Activated T-helper 17 cell treated with anti-CD3 and anti-CD28 coated beads, Interleukin-2, amount 50 U/mL, for 72 hours (primary cell): ENCODE results near the gene USP34. TPM values are rescaled to one million over a fixed set of nuclear protein-coding genes. Genes with fewer than 3 reads are reported as not detected.
"Not testable (repeated sequence)": the region's sequence is repeated elsewhere in the genome, so short reads cannot be mapped to it uniquely, and the experiment has no call there.

Experiments used
- ATAC-seq: fragments of 150-1000 bp; cut with Tn5 transposase; replicated peaks from 2 replicates; pipeline ENCODE4 v1.10.0; 2021; ENCODE audit warnings: mild to moderate bottlenecking, moderate library complexity
- H3K27ac Mint-ChIP-seq: one replicate; pipeline ENCODE4 v1.8.0; 2022; ENCODE audit warnings: mixed read lengths
- H3K27me3 Mint-ChIP-seq: one replicate; pipeline ENCODE4 v1.8.0; 2022; ENCODE audit warnings: mixed read lengths
- H3K36me3 Mint-ChIP-seq: one replicate; pipeline ENCODE4 v1.8.0; 2022; ENCODE audit warnings: low read depth, mild to moderate bottlenecking, mixed read lengths
- H3K4me1 Mint-ChIP-seq: one replicate; pipeline ENCODE4 v1.8.0; 2022; ENCODE audit warnings: mixed read lengths
- H3K4me3 Mint-ChIP-seq: one replicate; pipeline ENCODE4 v1.8.0; 2022; ENCODE audit warnings: mild to moderate bottlenecking, mixed read lengths
- H3K9me3 Mint-ChIP-seq: one replicate; pipeline ENCODE4 v1.8.0; 2022; ENCODE audit warnings: mixed read lengths
- total RNA-seq, 2 donors: library from RNA; stranded (reverse); gene quantifications; one replicate each; pipeline ENCODE4 v1.2.3, GENCODE V29; 2022

Gene USP34
- total RNA-seq, 2 donors from 2014 or later, result 98.5 to 121 TPM

- Mint-ChIP-seq H3K27ac (no peak overlapping the region), H3K27me3 (no peaks in the 10 kb centered on the region), H3K9me3 (no peaks in the 10 kb centered on the region), H3K4me1 (peaks cover 5% of the 10 kb centered on the region), H3K4me3 (no peak overlapping the region), H3K36me3 (peaks cover 39% of the 10 kb centered on the region)
- no peak for ATAC-seq
Observed at GRCh38 chr2:61451178-61451577, 19.7 kb downstream of the USP34 start.

GRCh38 chr2:61450144-61450543 is 20.7 kb downstream of the USP34 start:
- peaks cover 5% of the 10 kb centered on the region for H3K4me1 Mint-ChIP-seq
- no peak overlapping the region for H3K4me3 Mint-ChIP-seq
- ATAC-seq, result peak; percentile 63
- H3K27ac Mint-ChIP-seq, result no peak overlapping the region
- H3K36me3 Mint-ChIP-seq, result peaks cover 30% of the 10 kb centered on the region
- no peaks in the 10 kb centered on the region for H3K27me3 Mint-ChIP-seq
- no peaks in the 10 kb centered on the region for H3K9me3 Mint-ChIP-seq

GRCh38 chr2:61448229-61448628 is 22.7 kb downstream of the USP34 start:
- Mint-ChIP-seq H3K27me3 (no peaks in the 10 kb centered on the region), H3K36me3 (peaks cover 47% of the 10 kb centered on the region), H3K4me3 (no peak overlapping the region), H3K27ac (no peak overlapping the region), H3K9me3 (no peaks in the 10 kb centered on the region), H3K4me1 (peaks cover 16% of the 10 kb centered on the region)
- no peak for ATAC-seq

GRCh38 chr2:61446971-61447370 is 23.9 kb downstream of the USP34 start:
- H3K27me3 Mint-ChIP-seq, H3K4me3 Mint-ChIP-seq, H3K9me3 Mint-ChIP-seq, H3K27ac Mint-ChIP-seq, ATAC-seq: not testable (repeated sequence)
- Mint-ChIP-seq H3K36me3 (peaks cover 48% of the 10 kb centered on the region), H3K4me1 (peaks cover 29% of the 10 kb centered on the region)

- Mint-ChIP-seq H3K4me1 (peaks cover 35% of the 10 kb centered on the region), H3K27ac (peak overlapping the region; percentile 10), H3K4me3 (no peak overlapping the region)
Observed at GRCh38 chr2:61443342-61444041, 27.4 kb downstream of the USP34 start.

GRCh38 chr2:61439241-61440002 is 31.5 kb downstream of the USP34 start:
- no peak for ATAC-seq
- no peaks in the 10 kb centered on the region for H3K27me3 Mint-ChIP-seq
- no peak overlapping the region for H3K27ac Mint-ChIP-seq
- peaks cover 52% of the 10 kb centered on the region for H3K4me1 Mint-ChIP-seq
- H3K36me3 Mint-ChIP-seq, result peaks cover 42% of the 10 kb centered on the region
- H3K4me3 Mint-ChIP-seq, result no peak overlapping the region
- peaks cover 4% of the 10 kb centered on the region for H3K9me3 Mint-ChIP-seq

More at GRCh38 chr2:61443342-61444041, 27.4 kb downstream of the USP34 start:
- Mint-ChIP-seq H3K9me3 (no peaks in the 10 kb centered on the region), H3K36me3 (peaks cover 36% of the 10 kb centered on the region), H3K27me3 (no peaks in the 10 kb centered on the region)
- peak; percentile 87 for ATAC-seq

- no peak overlapping the region for H3K27ac Mint-ChIP-seq
Observed at GRCh38 chr2:61438670-61439069, 32.2 kb downstream of the USP34 start.

GRCh38 chr2:61437170-61437569 is 33.7 kb downstream of the USP34 start:
- no peaks in the 10 kb centered on the region for H3K27me3 Mint-ChIP-seq
- ATAC-seq, result no peak
- H3K36me3 Mint-ChIP-seq, result peaks cover 24% of the 10 kb centered on the region
- no peak overlapping the region for H3K27ac Mint-ChIP-seq
- peaks cover 48% of the 10 kb centered on the region for H3K4me1 Mint-ChIP-seq
- no peak overlapping the region for H3K4me3 Mint-ChIP-seq
- peaks cover 4% of the 10 kb centered on the region for H3K9me3 Mint-ChIP-seq

More at GRCh38 chr2:61438670-61439069, 32.2 kb downstream of the USP34 start:
- Mint-ChIP-seq H3K27me3 (no peaks in the 10 kb centered on the region), H3K36me3 (peaks cover 35% of the 10 kb centered on the region), H3K4me3 (no peak overlapping the region), H3K9me3 (peaks cover 4% of the 10 kb centered on the region), H3K4me1 (peaks cover 54% of the 10 kb centered on the region)
- ATAC-seq, result no peak

- Mint-ChIP-seq H3K9me3 (peaks cover 4% of the 10 kb centered on the region), H3K27me3 (no peaks in the 10 kb centered on the region), H3K4me1 (peaks cover 43% of the 10 kb centered on the region), H3K4me3 (peak overlapping the region; percentile 0), H3K36me3 (peaks cover 24% of the 10 kb centered on the region), H3K27ac (peak overlapping the region; percentile 1)
- ATAC-seq, result no peak
Observed at GRCh38 chr2:61436092-61436491, 34.8 kb downstream of the USP34 start.

GRCh38 chr2:61435291-61435690 is 35.6 kb downstream of the USP34 start:
- Mint-ChIP-seq H3K27me3 (no peaks in the 10 kb centered on the region), H3K4me3 (no peak overlapping the region), H3K36me3 (peaks cover 24% of the 10 kb centered on the region), H3K4me1 (peaks cover 47% of the 10 kb centered on the region), H3K9me3 (peaks cover 4% of the 10 kb centered on the region), H3K27ac (no peak overlapping the region)
- ATAC-seq, result no peak

- peak overlapping the region; percentile 27 for H3K27ac Mint-ChIP-seq
- H3K4me1 Mint-ChIP-seq, result peaks cover 44% of the 10 kb centered on the region
Observed at GRCh38 chr2:61434314-61434713, 36.6 kb downstream of the USP34 start.

GRCh38 chr2:61433606-61434005 is 37.3 kb downstream of the USP34 start:
- H3K27me3 Mint-ChIP-seq, result no peaks in the 10 kb centered on the region
- no peak overlapping the region for H3K4me3 Mint-ChIP-seq
- no peak for ATAC-seq
- H3K9me3 Mint-ChIP-seq, result peaks cover 4% of the 10 kb centered on the region
- H3K27ac Mint-ChIP-seq, result peak overlapping the region; percentile 27
- H3K4me1 Mint-ChIP-seq, result peaks cover 41% of the 10 kb centered on the region
- peaks cover 14% of the 10 kb centered on the region for H3K36me3 Mint-ChIP-seq

More at GRCh38 chr2:61434314-61434713, 36.6 kb downstream of the USP34 start:
- H3K36me3 Mint-ChIP-seq, result peaks cover 21% of the 10 kb centered on the region
- no peak overlapping the region for H3K4me3 Mint-ChIP-seq
- H3K27me3 Mint-ChIP-seq, result no peaks in the 10 kb centered on the region
- ATAC-seq, result no peak
- H3K9me3 Mint-ChIP-seq, result peaks cover 4% of the 10 kb centered on the region

- H3K9me3 Mint-ChIP-seq, result peaks cover 3% of the 10 kb centered on the region
- H3K4me1 Mint-ChIP-seq, result peaks cover 43% of the 10 kb centered on the region
- peaks cover 9% of the 10 kb centered on the region for H3K36me3 Mint-ChIP-seq
- H3K27ac Mint-ChIP-seq, result peak overlapping the region; percentile 8
- H3K4me3 Mint-ChIP-seq, result no peak overlapping the region
- no peaks in the 10 kb centered on the region for H3K27me3 Mint-ChIP-seq
- ATAC-seq, result no peak
Observed at GRCh38 chr2:61432990-61433389, 37.9 kb downstream of the USP34 start.

- H3K27ac Mint-ChIP-seq, result peak overlapping the region; percentile 49
- H3K4me1 Mint-ChIP-seq, result peaks cover 44% of the 10 kb centered on the region
- no peak for ATAC-seq
- H3K9me3 Mint-ChIP-seq, result no peaks in the 10 kb centered on the region
- H3K36me3 Mint-ChIP-seq, result no peaks in the 10 kb centered on the region
- H3K27me3 Mint-ChIP-seq, result no peaks in the 10 kb centered on the region
- no peak overlapping the region for H3K4me3 Mint-ChIP-seq
Observed at GRCh38 chr2:61431345-61431744, 39.5 kb downstream of the USP34 start.
